GM12872 (cell line): ENCODE data around the gene UBASH3A.

ENCODE experiments used
- CTCF ChIP-seq: IDR thresholded peaks from 3 replicates; pipeline ENCODE4 v1.5.1; 2011; ENCODE audit warnings: low read depth, mild to moderate bottlenecking, low read length, moderate library complexity; ENCODE audit not compliant: insufficient read depth

The UBASH3A gene

GRCh38 chr21:42468491-42469131 is 64.9 kb downstream of the UBASH3A start:
- no peak for TF ChIP-seq CTCF

GRCh38 chr21:42469272-42469671 is 65.6 kb downstream of the UBASH3A start:
- TF ChIP-seq CTCF = no peak

- TF ChIP-seq CTCF = no peak
These were observed 67.5 kb downstream of the UBASH3A start for GRCh38 chr21:42471206-42471605.

GRCh38 chr21:42471716-42472330 is 68.1 kb downstream of the UBASH3A start:
- no peak for TF ChIP-seq CTCF

- TF ChIP-seq CTCF = no peak
These were observed 68.8 kb downstream of the UBASH3A start for GRCh38 chr21:42472521-42472920.

GRCh38 chr21:42473498-42474042 is 69.9 kb downstream of the UBASH3A start:
- no peak for TF ChIP-seq CTCF

GRCh38 chr21:42474043-42474831 is 70.5 kb downstream of the UBASH3A start:
- TF ChIP-seq CTCF = 0 out of 3 replicates have a peak, but pooled peaks have one; percentile 13
